Dendritic cell treated with granulocyte-macrophage colony-stimulating factor and Interleukin-4, amounts not matched to agents 40 ng/mL and 50 ng/mL, for 4 days (primary cell): ENCODE results near the gene MED29.

ENCODE experiments used
- H3K27ac Mint-ChIP-seq: one replicate; pipeline ENCODE4 v1.8.0; 2022; ENCODE audit warnings: mild to moderate bottlenecking, mixed read lengths
- H3K27me3 Mint-ChIP-seq: one replicate; pipeline ENCODE4 v1.8.0; 2022; ENCODE audit warnings: mild to moderate bottlenecking, mixed read lengths
- H3K36me3 Mint-ChIP-seq: one replicate; pipeline ENCODE4 v1.8.0; 2022; ENCODE audit warnings: low read depth, mixed read lengths
- H3K4me1 Mint-ChIP-seq: one replicate; pipeline ENCODE4 v1.8.0; 2022; ENCODE audit warnings: low read depth, mixed read lengths
- H3K4me3 Mint-ChIP-seq: one replicate; pipeline ENCODE4 v1.8.0; 2022; ENCODE audit warnings: mild to moderate bottlenecking, moderate library complexity, mixed read lengths
- H3K9me3 Mint-ChIP-seq: one replicate; pipeline ENCODE4 v1.8.0; 2022; ENCODE audit warnings: mixed read lengths
- intact Hi-C: fragments of 100-400 bp; cut with micrococcal nuclease; formaldehyde crosslinking; loops from one replicate; pipeline ENCODE4 v1.15.0; 2022

Gene MED29

DNA sequence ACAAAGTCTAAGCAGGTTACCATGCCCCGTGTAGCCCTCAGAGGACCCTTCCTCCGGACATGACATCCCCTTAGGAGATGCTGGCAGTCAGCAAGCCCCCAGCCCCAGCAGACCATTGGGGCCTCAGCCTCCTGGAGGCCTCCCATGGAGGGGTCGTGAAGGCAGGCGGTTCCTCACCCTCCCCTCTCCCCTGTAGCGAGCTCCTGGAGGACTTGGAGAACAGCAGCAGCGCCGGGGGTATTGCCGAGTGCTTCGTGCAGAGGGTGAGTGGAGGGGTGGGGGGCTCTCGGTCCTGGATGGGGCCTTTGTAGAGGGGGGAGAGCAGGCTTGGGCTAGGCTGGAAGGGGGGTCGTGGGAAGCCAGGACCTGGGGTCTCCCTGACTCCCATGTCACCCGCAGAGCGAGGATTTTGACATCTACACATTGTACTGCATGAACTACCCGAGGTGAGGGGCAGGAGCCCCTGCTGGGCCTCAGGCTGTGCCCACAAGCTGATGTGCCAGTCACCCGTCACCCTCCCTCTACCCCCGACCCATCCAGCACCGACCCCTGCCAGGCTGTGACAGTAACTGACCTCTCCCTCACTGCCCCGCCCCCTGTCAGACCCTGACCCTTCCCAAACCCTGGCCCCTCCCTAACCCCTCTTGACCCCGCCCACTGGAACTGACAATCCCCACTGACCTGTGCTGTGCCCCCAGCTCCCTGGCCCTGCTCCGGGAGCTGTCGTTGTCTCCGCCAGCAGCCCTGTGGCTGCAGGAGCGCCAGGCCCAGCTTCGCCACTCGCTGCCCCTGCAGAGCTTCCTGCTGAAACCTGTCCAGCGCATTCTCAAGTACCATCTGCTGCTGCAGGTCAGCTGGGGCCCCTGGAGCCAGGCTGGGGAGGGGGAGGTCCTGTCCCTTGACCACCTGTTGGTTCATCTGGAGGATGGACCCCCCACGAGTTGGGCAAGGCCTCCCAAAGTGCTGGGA is 25.3 kb downstream of the MED29 start:
- intact Hi-C loops, result no loop called here
- Mint-ChIP-seq H3K4me1 (peaks cover 37% of the 10 kb centered on the region), H3K27ac (no peak overlapping the region)

DNA sequence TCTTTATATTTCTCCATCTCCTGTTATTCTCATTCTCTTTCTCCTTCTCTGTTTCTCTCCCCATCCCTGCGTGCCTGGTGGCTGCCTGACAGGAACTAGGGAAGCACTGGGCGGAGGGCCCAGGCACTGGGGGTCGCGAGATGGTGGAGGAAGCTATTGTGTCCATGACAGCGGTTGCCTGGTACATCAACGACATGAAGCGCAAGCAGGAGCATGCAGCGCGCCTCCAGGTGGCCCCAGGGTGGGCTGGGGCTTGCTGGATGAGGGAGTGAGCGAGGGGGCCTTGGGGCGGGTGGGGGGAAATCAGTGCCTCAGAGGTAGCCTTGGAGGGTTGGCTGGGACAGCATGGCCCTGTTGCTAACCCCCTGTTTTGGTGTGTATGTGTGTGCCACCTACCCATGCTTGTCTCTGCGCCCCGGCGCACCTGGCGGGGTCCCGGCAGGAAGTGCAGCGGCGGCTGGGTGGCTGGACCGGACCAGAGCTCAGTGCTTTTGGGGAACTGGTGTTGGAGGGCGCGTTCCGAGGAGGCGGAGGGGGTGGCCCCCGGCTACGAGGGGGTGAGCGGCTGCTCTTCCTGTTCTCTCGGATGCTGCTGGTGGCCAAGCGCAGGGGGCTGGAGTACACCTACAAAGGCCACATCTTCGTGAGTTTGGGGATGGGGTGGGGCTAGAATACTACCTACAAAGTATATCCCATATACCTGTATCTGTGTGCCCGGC is 26.4 kb downstream of the MED29 start:
- H3K4me1 Mint-ChIP-seq, result peaks cover 34% of the 10 kb centered on the region
- H3K36me3 Mint-ChIP-seq, result peaks cover 43% of the 10 kb centered on the region
- H3K9me3 Mint-ChIP-seq, result no peaks in the 10 kb centered on the region
- H3K27ac Mint-ChIP-seq, result peak overlapping the region; percentile 42
- intact Hi-C loops, result no loop called here
- H3K27me3 Mint-ChIP-seq, result peaks cover 2% of the 10 kb centered on the region
- H3K4me3 Mint-ChIP-seq, result no peak overlapping the region

More for the DNA sequence above, 25.3 kb downstream of the MED29 start:
- Mint-ChIP-seq H3K4me3 (no peak overlapping the region), H3K36me3 (peaks cover 31% of the 10 kb centered on the region), H3K27me3 (peaks cover 2% of the 10 kb centered on the region), H3K9me3 (no peaks in the 10 kb centered on the region)

GRCh38 chr19:39419003-39419402 is 27.8 kb downstream of the MED29 start:
- no peak overlapping the region for H3K4me3 Mint-ChIP-seq
- H3K27ac Mint-ChIP-seq, result no peak overlapping the region
- H3K36me3 Mint-ChIP-seq, result peaks cover 56% of the 10 kb centered on the region
- H3K9me3 Mint-ChIP-seq, result no peaks in the 10 kb centered on the region
- H3K27me3 Mint-ChIP-seq, result no peaks in the 10 kb centered on the region
- H3K4me1 Mint-ChIP-seq, result peaks cover 29% of the 10 kb centered on the region
- intact Hi-C loops, result no loop called here

DNA sequence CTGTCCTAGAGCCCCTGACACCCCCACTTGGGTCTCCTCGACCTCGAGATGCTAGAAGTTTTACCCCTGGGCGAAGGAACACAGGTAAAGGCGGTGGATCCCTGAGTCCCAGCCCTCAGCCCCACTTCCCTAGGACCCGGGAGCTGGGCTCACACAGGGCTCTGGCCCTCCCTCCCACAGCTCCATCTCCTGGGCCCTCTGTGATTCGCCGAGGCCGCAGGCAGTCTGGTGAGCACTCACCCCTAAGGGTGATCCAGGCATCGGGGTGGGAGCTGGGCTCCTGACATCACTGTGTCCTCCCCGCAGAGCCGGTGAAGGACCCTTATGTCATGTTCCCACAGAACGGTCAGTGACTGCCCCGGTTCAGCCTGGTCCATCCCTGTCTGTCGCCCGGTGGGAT is 29.6 kb downstream of the MED29 start:
- Mint-ChIP-seq H3K4me1 (peaks cover 16% of the 10 kb centered on the region), H3K27me3 (no peaks in the 10 kb centered on the region), H3K9me3 (no peaks in the 10 kb centered on the region), H3K36me3 (peaks cover 64% of the 10 kb centered on the region), H3K4me3 (no peak overlapping the region), H3K27ac (no peak overlapping the region)
- intact Hi-C loops, result no loop called here

DNA sequence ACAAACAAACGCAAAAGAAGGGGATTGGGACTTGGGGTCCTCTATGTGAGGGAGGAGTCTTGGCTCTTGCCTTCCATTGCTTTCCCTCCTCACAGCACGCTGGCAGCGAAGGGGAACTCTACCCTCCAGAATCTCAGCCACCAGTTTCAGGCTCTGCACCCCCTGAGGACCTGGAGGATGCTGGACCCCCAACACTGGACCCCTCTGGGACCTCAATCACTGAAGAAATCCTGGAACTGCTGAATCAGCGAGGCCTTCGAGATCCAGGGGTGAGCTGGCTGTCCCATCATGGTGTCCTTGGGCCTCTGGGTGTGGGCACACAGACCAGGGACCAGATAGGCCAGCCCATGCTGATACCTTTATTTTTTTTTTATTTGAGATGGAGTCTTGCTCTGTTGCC is 30.8 kb downstream of the MED29 start:
- H3K4me3 Mint-ChIP-seq, result no peak overlapping the region
- no peaks in the 10 kb centered on the region for H3K9me3 Mint-ChIP-seq
- peaks cover 11% of the 10 kb centered on the region for H3K4me1 Mint-ChIP-seq
- no peak overlapping the region for H3K27ac Mint-ChIP-seq
- H3K27me3 Mint-ChIP-seq, result no peaks in the 10 kb centered on the region
- intact Hi-C loops, result no loop called here
- peaks cover 55% of the 10 kb centered on the region for H3K36me3 Mint-ChIP-seq

GRCh38 chr19:39423258-39424086 is 32.3 kb downstream of the MED29 start:
- intact Hi-C loops, result no loop called here
- Mint-ChIP-seq H3K27ac (no peak overlapping the region), H3K4me1 (no peaks in the 10 kb centered on the region), H3K4me3 (no peak overlapping the region), H3K9me3 (no peaks in the 10 kb centered on the region), H3K36me3 (peaks cover 42% of the 10 kb centered on the region), H3K27me3 (no peaks in the 10 kb centered on the region)

DNA sequence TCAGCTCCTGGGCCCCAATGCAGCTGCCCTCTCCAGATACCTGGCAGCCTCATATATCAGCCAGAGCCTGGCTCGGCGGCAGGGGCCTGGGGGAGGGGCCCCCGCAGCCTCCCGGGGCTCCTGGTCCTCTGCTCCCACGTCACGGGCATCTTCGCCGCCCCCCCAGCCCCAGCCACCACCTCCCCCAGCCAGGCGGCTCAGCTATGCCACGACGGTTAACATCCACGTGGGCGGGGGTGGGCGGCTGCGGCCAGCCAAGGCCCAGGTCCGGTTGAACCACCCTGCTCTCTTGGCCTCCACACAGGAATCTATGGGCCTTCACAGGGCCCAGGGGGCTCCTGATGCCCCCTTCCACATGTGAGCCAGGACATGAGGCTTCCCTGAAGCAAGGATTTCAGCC is 33.8 kb downstream of the MED29 start:
- H3K4me1 Mint-ChIP-seq, result no peaks in the 10 kb centered on the region
- intact Hi-C loops, result no loop called here
- no peak overlapping the region for H3K27ac Mint-ChIP-seq
- H3K4me3 Mint-ChIP-seq, result no peak overlapping the region
- no peaks in the 10 kb centered on the region for H3K9me3 Mint-ChIP-seq
- peaks cover 35% of the 10 kb centered on the region for H3K36me3 Mint-ChIP-seq
- no peaks in the 10 kb centered on the region for H3K27me3 Mint-ChIP-seq

GRCh38 chr19:39425744-39426143 is 34.6 kb downstream of the MED29 start:
- H3K36me3 Mint-ChIP-seq, result peaks cover 35% of the 10 kb centered on the region
- no peak overlapping the region for H3K4me3 Mint-ChIP-seq
- H3K4me1 Mint-ChIP-seq, result peaks cover 4% of the 10 kb centered on the region
- H3K27ac Mint-ChIP-seq, result no peak overlapping the region
- no peaks in the 10 kb centered on the region for H3K9me3 Mint-ChIP-seq
- intact Hi-C loops, result no loop called here
- H3K27me3 Mint-ChIP-seq, result no peaks in the 10 kb centered on the region

- H3K9me3 Mint-ChIP-seq, result no peaks in the 10 kb centered on the region
- peaks cover 8% of the 10 kb centered on the region for H3K4me1 Mint-ChIP-seq
- peaks cover 35% of the 10 kb centered on the region for H3K36me3 Mint-ChIP-seq
- H3K27me3 Mint-ChIP-seq, result no peaks in the 10 kb centered on the region
- H3K4me3 Mint-ChIP-seq, result no peak overlapping the region
- H3K27ac Mint-ChIP-seq, result no peak overlapping the region
- intact Hi-C loops, result no loop called here
Observed at GRCh38 chr19:39426170-39426569, 35.0 kb downstream of the MED29 start.

DNA sequence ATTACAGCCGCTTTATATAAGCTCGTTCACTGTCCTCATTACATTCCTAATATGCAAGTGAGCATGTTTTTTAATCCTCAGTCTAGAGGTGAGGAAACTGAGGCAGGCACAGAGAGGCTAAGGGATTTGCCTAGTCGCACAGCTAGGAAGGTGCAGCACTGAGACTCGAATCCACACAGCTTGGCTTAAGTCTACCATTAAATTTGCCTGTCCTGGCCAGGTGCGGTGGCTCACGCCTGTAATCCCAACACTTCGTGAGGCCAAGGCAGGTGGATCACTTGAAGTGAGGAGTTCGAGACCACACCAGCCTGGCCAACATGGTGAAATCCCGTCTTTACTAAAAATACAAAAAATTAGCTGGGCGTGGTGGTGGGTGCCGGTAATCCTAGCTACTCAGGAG is 36.5 kb downstream of the MED29 start:
- no peaks in the 10 kb centered on the region for H3K27me3 Mint-ChIP-seq
- no peaks in the 10 kb centered on the region for H3K9me3 Mint-ChIP-seq
- H3K36me3 Mint-ChIP-seq, result peaks cover 27% of the 10 kb centered on the region
- no peak overlapping the region for H3K4me3 Mint-ChIP-seq
- H3K4me1 Mint-ChIP-seq, result peaks cover 9% of the 10 kb centered on the region
- no peak overlapping the region for H3K27ac Mint-ChIP-seq
- intact Hi-C loops, result no loop called here

DNA sequence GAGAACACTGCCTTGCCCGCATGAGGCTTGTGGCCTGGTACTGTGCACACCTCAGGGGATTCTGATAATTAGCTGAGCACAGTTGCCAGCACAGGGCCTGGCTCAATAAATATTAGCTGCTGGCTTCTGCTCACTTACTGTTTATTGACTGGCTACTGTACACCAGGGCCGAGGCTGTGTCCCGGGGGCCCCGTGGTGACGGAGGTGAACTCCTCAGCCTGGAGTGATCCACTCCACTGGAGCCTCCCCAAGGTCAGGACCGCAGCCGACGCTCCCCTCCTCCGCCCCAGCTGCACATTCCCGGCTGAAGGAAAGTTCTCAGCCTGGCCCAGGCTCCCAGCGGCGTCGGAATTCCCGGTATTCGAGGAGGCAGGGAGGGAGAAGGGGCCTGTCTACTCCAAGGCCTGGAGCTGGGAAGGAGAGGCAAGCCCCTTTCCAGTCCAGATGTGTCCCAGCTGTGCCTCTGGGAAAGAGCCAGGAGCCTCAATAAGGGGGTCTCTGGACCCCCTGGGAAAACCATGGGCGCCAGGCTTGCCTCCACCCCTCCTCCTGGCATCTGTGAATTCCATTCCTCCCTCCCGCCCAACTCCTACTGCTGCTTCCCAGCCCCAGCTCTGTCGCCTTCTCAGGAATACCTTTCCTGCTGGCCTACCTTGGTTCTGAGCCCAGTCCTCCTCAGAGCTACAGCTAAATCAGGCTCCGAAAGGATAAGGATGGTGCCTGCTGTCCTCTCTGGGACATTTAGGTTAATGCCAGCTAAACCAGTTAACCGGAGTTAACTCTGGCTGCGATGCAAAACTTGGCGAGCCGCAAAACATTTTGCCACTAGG is 37.3 kb downstream of the MED29 start:
- H3K4me3 Mint-ChIP-seq, result no peak overlapping the region
- no peaks in the 10 kb centered on the region for H3K27me3 Mint-ChIP-seq
- no peaks in the 10 kb centered on the region for H3K9me3 Mint-ChIP-seq
- H3K36me3 Mint-ChIP-seq, result peaks cover 27% of the 10 kb centered on the region
- H3K4me1 Mint-ChIP-seq, result peaks cover 16% of the 10 kb centered on the region
- peak overlapping the region; percentile 91 for H3K27ac Mint-ChIP-seq
- intact Hi-C loops, result no loop called here

DNA sequence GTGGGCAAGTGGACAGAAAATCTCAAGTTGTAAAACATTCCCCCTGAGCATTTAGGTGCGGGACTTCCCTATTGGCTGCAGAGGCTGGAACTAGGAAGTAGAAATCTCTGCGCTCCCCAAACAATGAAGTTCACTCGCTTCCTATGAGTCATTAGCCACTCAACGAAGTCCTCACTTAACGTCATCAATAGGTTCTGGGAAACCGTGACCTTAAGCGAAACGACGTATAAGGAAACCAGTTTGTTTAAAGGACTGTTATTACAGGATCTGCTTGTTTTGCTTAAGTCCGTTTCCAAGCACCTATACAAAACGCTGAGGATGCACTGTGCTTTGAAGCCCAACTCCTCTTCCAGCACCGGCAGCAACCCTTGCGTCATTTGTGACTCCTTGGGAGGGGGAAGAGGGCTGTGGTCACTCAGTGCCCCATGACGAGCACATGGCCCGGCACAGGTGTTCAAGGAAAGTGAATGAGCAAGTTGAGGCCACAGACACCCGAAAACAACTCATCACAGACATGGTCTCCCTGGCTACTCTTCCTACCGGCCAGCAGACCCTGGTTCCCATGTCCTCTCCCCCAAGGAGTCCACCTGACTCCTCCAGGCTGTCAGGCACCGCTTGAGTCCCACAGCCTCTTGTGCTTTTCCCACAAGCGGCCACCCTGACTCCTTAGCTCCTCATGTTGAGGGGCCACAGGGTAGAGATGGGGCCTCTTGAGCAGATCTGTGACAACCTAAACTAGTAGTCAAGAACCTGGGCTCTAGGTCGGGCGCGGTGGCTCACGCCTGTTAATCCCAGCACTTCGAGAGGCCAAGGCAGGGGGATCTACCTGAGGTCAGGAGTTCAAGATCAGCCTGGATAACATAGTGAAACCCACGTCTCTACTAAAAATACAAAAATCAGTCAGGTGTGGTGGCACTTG is 39.8 kb downstream of the MED29 start:
- peaks cover 39% of the 10 kb centered on the region for H3K36me3 Mint-ChIP-seq
- peak overlapping the region; percentile 91 for H3K27ac Mint-ChIP-seq

More for the DNA sequence above, 39.8 kb downstream of the MED29 start:
- H3K9me3 Mint-ChIP-seq, result no peaks in the 10 kb centered on the region
- peaks cover 35% of the 10 kb centered on the region for H3K4me1 Mint-ChIP-seq
- no peaks in the 10 kb centered on the region for H3K27me3 Mint-ChIP-seq
- peak overlapping the region; percentile 50 for H3K4me3 Mint-ChIP-seq
- intact Hi-C loops, result loop anchor here (1.0 to 2.0 kb wide), 2 partner anchors 19 to 32 kb away; partner anchors contain the start of gene PLEKHG2
